HG02840 (cell line): Measurements from ENCODE around the gene MED12L.

Experiments
- ATAC-seq: cut with Tn5 transposase; IDR thresholded peaks from one replicate; pipeline ENCODE4 v1.9.1; 2021; ENCODE audit warnings: mild to moderate bottlenecking, moderate library complexity, moderate number of reproducible peaks; ENCODE audit not compliant: unreplicated experiment, low FRiP score

MED12L gene

GRCh38 chr3:151434151-151434890, 348.9 kb downstream of the MED12L start:
- no peak for ATAC-seq

GRCh38 chr3:151436675-151437446, 351.4 kb downstream of the MED12L start:
- ATAC-seq = no peak

GRCh38 chr3:151437906-151438305, 352.4 kb downstream of the MED12L start:
- ATAC-seq = no peak

GRCh38 chr3:151439652-151440125, 354.2 kb downstream of the MED12L start:
- ATAC-seq = no peak

GRCh38 chr3:151440940-151441339, 355.5 kb downstream of the MED12L start:
- no peak for ATAC-seq

- ATAC-seq = no peak
Observed at GRCh38 chr3:151443583-151443982, 358.1 kb downstream of the MED12L start.

GRCh38 chr3:151445273-151446001, 360.0 kb downstream of the MED12L start:
- ATAC-seq = no peak

- ATAC-seq = no peak
Observed at GRCh38 chr3:151446002-151446340, 360.5 kb downstream of the MED12L start.

- no peak for ATAC-seq
Observed at GRCh38 chr3:151452368-151452767, 366.9 kb downstream of the MED12L start.

- ATAC-seq = no peak
Observed at GRCh38 chr3:151452841-151453240, 367.4 kb downstream of the MED12L start.

- ATAC-seq = no peak
Observed at GRCh38 chr3:151456065-151456464, 370.6 kb downstream of the MED12L start.

GRCh38 chr3:151459358-151459757, 373.9 kb downstream of the MED12L start:
- no peak for ATAC-seq

- no peak for ATAC-seq
Observed at GRCh38 chr3:151460228-151460627, 374.8 kb downstream of the MED12L start.

- ATAC-seq = no peak
Observed at GRCh38 chr3:151460774-151461450, 375.4 kb downstream of the MED12L start, which contains the start of gene IGSF10. TSS of gene IGSF10 (minus strand) at chr3:151461061. CDS start at chr3:151458709, 2,352 bp downstream.

- no peak for ATAC-seq
Observed at GRCh38 chr3:151462278-151462780, 376.9 kb downstream of the MED12L start.

- no peak for ATAC-seq
Observed at GRCh38 chr3:151462991-151463390, 377.5 kb downstream of the MED12L start.

GRCh38 chr3:151467069-151467468, 381.6 kb downstream of the MED12L start:
- no peak for ATAC-seq

GRCh38 chr3:151468284-151468917, 382.9 kb downstream of the MED12L start:
- ATAC-seq = peak; percentile 67

GRCh38 chr3:151476344-151477018, 391.0 kb downstream of the MED12L start:
- no peak for ATAC-seq
